Breast epithelium (tissue), 4 donors: ENCODE results near the gene KIAA0513. TPM values are rescaled to one million over a fixed set of nuclear protein-coding genes. Genes with fewer than 3 reads are reported as not detected.
"Not testable (repeated sequence)": the region's sequence is repeated elsewhere in the genome, so short reads cannot be mapped to it uniquely, and the experiment has no call there.

Experiments used
- DNase-seq, 2 donors: peaks; one replicate each; pipeline ENCODE4 v3.0.0-alpha.2; 2019; ENCODE audit warnings: low spot score in 2 of 2
- H3K27ac ChIP-seq, 2 donors: fragments of 200-600 bp; sonication (generic) in 1 of 2; one replicate each; pipeline ENCODE4 v1.5.1; 2016 to 2019; ENCODE audit warnings: mild to moderate bottlenecking in 1 of 2
- H3K27me3 ChIP-seq, 2 donors: fragments of 200-600 bp; sonication (generic) in 1 of 2; one replicate each; pipeline versions ENCODE4 v1.5.1 to v1.6.0; 2017 to 2019; ENCODE audit warnings: control low read depth in 1 of 2, mild to moderate bottlenecking in 1 of 2
- H3K36me3 ChIP-seq: fragments of 200-600 bp; one replicate; pipeline ENCODE4 v1.5.1; 2019
- H3K4me1 ChIP-seq, 2 donors: fragments of 200-600 bp; sonication (generic); one replicate each; pipeline ENCODE4 v1.5.1; 2016 to 2019; ENCODE audit warnings: control low read depth in 1 of 2
- H3K4me3 ChIP-seq, 3 donors: fragments of 200-600 bp; sonication (generic); 1 replicate in 2 of 3; 2 replicates in 1 of 3; pipeline ENCODE4 v1.5.1; 2016 to 2019; ENCODE audit warnings: mild to moderate bottlenecking in 3 of 3, moderate library complexity in 2 of 3
- H3K9me3 ChIP-seq, 2 donors: fragments of 200-600 bp; sonication (generic) in 1 of 2; one replicate each; pipeline ENCODE4 v1.5.1; 2016 to 2019; ENCODE audit warnings: control low read depth in 1 of 2
- POLR2A ChIP-seq: fragments of 450-650 bp; IDR thresholded peaks from one replicate; pipeline ENCODE4 v1.6.1; 2016; ENCODE audit warnings: antibody characterized with exemption, mild to moderate bottlenecking, moderate library complexity
- POLR2AphosphoS5 ChIP-seq, 3 donors: sonication (generic); formaldehyde crosslinking; IDR thresholded peaks; one replicate each; pipeline ENCODE4 v1.6.1; 2017; ENCODE audit warnings: antibody characterized with exemption in 3 of 3
- intact Hi-C: fragments of 100-400 bp; cut with DNase I; formaldehyde crosslinking; loops from one replicate; pipeline ENCODE4 v1.15.1; 2023; ENCODE audit warnings: low total_unique reads
- total RNA-seq, 3 donors: library from RNA; depleted of rRNA; stranded (reverse); fragments of >200 nt; gene quantifications; one replicate each; pipeline ENCODE4 v1.1.0, GENCODE V29; 2016
- TF ChIP-seq, protein P1 (sequence below), 3 donors: fragments of 450-650 bp; IDR thresholded peaks; one replicate each; pipeline ENCODE4 v1.5.1; 2016 to 2017; ENCODE audit warnings: antibody characterized with exemption in 3 of 3, mild to moderate bottlenecking in 3 of 3, moderate library complexity in 3 of 3

KIAA0513 gene
- total RNA-seq, 3 donors from 2014 or later, result 7.6 to 16.2 (median 10.8) TPM

DNA sequence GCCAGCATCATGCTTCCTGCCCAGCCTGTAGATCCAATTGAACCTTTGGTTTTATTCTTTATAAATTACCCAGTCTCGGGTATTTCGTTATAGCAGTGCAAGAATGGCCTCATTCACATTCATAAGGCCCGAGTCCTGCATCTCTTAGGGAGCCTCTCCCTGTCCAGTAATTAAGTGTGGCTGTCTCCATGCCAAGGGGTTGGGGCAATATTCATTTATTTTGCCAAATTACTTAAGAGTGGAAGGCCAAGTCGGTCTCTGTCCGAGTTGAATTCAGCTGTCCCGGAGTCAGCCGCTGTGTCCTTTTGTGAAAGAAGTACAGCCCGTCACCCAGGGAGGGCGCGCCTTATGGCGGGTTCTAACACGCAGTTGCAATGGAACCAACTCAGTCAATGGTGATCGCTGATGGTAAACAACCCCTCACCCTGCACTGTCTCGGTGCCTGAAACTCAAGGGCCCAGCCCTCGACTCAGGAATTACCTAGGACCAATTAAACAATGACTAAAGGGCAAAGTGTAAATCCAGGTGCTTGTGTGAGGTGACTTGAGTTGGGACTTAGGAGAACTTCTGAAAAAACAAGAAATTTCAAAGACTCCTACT, 22.2 kb downstream of the KIAA0513 start:
- Histone ChIP-seq H3K27me3 (no peaks in the 10 kb centered on the region), H3K4me3 (no peak overlapping the region), H3K27ac (no peak overlapping the region), H3K4me1 (no peaks in the 10 kb centered on the region), H3K9me3 (no peaks in the 10 kb centered on the region), H3K36me3 (no peaks in the 10 kb centered on the region)
- DNase-seq, result no peak
- intact Hi-C loops, result no loop called here
- TF ChIP-seq POLR2AphosphoS5 (IDR thresholded peaks at IDR 0.05), result no peak
- TF ChIP-seq, protein P1, sequence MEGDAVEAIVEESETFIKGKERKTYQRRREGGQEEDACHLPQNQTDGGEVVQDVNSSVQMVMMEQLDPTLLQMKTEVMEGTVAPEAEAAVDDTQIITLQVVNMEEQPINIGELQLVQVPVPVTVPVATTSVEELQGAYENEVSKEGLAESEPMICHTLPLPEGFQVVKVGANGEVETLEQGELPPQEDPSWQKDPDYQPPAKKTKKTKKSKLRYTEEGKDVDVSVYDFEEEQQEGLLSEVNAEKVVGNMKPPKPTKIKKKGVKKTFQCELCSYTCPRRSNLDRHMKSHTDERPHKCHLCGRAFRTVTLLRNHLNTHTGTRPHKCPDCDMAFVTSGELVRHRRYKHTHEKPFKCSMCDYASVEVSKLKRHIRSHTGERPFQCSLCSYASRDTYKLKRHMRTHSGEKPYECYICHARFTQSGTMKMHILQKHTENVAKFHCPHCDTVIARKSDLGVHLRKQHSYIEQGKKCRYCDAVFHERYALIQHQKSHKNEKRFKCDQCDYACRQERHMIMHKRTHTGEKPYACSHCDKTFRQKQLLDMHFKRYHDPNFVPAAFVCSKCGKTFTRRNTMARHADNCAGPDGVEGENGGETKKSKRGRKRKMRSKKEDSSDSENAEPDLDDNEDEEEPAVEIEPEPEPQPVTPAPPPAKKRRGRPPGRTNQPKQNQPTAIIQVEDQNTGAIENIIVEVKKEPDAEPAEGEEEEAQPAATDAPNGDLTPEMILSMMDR (IDR thresholded peaks at IDR 0.05), result no peak
- TF ChIP-seq POLR2A, result no peak

DNA sequence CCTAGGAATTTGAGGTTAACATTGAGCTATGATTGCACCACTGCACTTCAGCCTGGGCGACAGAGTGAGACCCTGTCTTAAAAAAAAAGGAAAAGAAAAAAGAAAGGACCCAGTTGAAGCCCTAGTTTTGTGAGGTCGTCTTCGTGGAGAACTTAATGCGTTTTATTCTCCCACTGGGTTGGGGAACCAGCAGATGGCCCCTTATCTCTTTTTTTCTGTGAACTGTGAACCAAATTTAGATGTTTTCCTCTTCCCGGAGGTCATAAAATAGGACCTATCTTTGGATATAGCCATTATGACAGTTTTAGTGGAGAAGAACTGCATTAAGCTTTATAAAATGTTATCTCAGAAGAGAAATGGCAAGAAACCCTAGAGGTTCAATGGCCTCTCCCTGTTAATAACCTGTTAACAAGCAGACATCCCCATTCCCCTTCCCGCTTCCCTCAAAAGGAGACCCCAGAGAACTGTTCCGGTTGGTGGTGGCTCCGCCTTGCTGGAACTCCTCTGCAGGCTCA, 23.5 kb downstream of the KIAA0513 start:
- Histone ChIP-seq H3K27me3 (no peaks in the 10 kb centered on the region), H3K27ac (no peak overlapping the region), H3K36me3 (no peaks in the 10 kb centered on the region), H3K4me3 (no peak overlapping the region), H3K4me1 (peaks cover 0 to 8% of the 10 kb centered on the region in 2 donors), H3K9me3 (no peaks in the 10 kb centered on the region)
- intact Hi-C loops, result no loop called here
- DNase-seq, result no peak
- TF ChIP-seq, protein P1 (IDR thresholded peaks at IDR 0.05), result no peak
- TF ChIP-seq POLR2AphosphoS5 (IDR thresholded peaks at IDR 0.05) (no peak), POLR2A (no peak)

DNA sequence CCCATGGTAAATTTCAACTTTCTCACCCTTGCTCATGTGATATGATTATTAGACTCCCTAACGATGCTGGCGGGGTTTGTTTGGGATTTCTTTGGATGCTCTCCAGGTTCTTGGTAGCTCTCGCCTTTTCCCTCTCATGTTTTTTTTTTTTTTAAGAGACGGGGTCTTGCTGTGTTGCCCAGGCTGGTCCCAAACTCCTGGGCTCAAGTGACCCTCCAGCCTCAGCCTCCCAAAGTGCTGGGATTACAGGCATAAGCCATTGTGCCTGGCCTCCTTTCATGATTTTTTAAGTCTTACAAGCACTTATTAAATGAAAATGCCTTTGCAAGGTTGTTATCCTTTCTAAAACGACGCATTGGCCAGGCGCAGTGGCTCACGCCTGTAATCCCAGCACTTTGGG, 24.1 kb downstream of the KIAA0513 start:
- intact Hi-C loops, result no loop called here
- Histone ChIP-seq H3K27me3 (no peaks in the 10 kb centered on the region), H3K4me3 (no peak overlapping the region), H3K36me3 (no peaks in the 10 kb centered on the region), H3K9me3 (no peaks in the 10 kb centered on the region), H3K4me1 (peaks cover 0 to 9% of the 10 kb centered on the region in 2 donors), H3K27ac (no peak overlapping the region)
- DNase-seq, result no peak
- TF ChIP-seq POLR2A, result no peak
- TF ChIP-seq, protein P1 (IDR thresholded peaks at IDR 0.05), result no peak
- no peak for TF ChIP-seq POLR2AphosphoS5 (IDR thresholded peaks at IDR 0.05)

DNA sequence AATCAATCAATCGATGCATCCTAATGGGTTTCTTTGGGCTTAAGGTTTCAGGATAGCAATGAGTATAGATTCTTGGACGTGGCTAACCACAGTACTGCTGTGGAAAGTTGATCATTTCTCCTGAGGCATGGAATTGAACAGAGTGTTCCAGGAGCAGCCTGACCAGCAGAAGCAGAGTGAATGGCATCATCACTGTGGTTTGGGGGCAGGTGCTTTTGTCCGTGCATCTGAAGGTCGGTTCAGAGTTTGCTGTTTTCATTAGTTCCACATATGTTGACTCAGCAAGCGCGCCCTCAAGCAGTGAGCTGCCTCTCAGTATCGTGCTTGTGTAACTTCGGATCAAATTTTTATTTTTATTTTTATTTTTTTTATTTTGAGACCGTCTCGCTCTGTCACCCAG, 24.9 kb downstream of the KIAA0513 start:
- H3K9me3 ChIP-seq, result no peaks in the 10 kb centered on the region
- no peak overlapping the region for H3K4me3 ChIP-seq
- intact Hi-C loops, result no loop called here
- no peak for DNase-seq
- TF ChIP-seq POLR2A (no peak), POLR2AphosphoS5 (IDR thresholded peaks at IDR 0.05) (no peak)
- TF ChIP-seq, protein P1 (IDR thresholded peaks at IDR 0.05), result no peak
- H3K36me3 ChIP-seq, result no peaks in the 10 kb centered on the region
- peaks cover 0 to 9% of the 10 kb centered on the region in 2 donors for H3K4me1 ChIP-seq
- no peaks in the 10 kb centered on the region for H3K27me3 ChIP-seq
- no peak overlapping the region for H3K27ac ChIP-seq

DNA sequence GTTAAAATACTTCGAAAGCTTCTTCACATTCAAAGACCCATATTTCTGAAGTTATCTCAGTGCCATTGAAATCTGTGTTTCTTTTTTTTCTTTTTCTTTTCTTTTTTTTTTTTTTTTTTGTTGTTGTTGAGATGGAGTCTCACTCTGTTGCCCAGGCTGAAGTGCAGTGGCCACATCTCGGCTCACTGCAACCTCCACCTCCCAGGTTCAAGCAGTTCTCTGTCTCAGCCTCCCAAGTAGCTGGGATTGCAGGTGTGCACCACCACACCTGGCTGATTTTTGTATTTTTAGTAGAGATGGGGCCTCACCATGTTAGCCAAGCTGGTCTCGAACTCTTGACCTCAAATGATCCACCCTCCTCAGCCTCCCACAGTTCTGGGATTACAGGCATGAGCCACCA, 26.7 kb downstream of the KIAA0513 start:
- H3K36me3 ChIP-seq, intact Hi-C loops, H3K27me3 ChIP-seq, H3K4me3 ChIP-seq, H3K4me1 ChIP-seq, H3K27ac ChIP-seq, DNase-seq, H3K9me3 ChIP-seq: not testable (repeated sequence)
